Left ventricle myocardium inferior (tissue), 1 donor: ENCODE results near the gene RARS1. TPM values are rescaled to one million over a fixed set of nuclear protein-coding genes. Genes with fewer than 3 reads are reported as not detected.
A peak's percentile ranks its signal among the peaks of the same experiment; 100 is the strongest.

Experiments
- DNase-seq: peaks from one replicate; pipeline ENCODE4 v3.0.0-alpha.2; 2020
- H3K27ac ChIP-seq: fragments of 200-600 bp; replicated peaks from 2 replicates; pipeline ENCODE4 v1.8.0; 2021
- H3K27me3 ChIP-seq: fragments of 200-600 bp; 2 replicates; pipeline ENCODE4 v1.8.0; 2021; ENCODE audit warnings: low read depth
- H3K36me3 ChIP-seq: fragments of 200-600 bp; 2 replicates; pipeline ENCODE4 v1.8.0; 2021
- H3K4me1 ChIP-seq: fragments of 200-600 bp; 2 replicates; pipeline ENCODE4 v1.8.0; 2021
- H3K4me3 ChIP-seq: fragments of 200-600 bp; 2 replicates; pipeline ENCODE4 v1.8.0; 2021; ENCODE audit warnings: mild to moderate bottlenecking, moderate library complexity
- H3K9me3 ChIP-seq: fragments of 200-600 bp; replicated peaks from 2 replicates; pipeline ENCODE4 v1.8.0; 2021
- CTCF ChIP-seq: fragments of 200-600 bp; IDR thresholded peaks from 2 replicates; pipeline ENCODE4 v1.8.0; 2021; ENCODE audit warnings: antibody characterized with exemption, mild to moderate bottlenecking, borderline replicate concordance
- intact Hi-C: fragments of 100-400 bp; cut with micrococcal nuclease; formaldehyde crosslinking; loops from one replicate; pipeline ENCODE4 v1.11.0; 2022
- long read RNA-seq: library from polyadenylated mRNA; unstranded; transcript quantifications from one replicate; pipeline ENCODE4 v2.0.0, GENCODE V29; 2021
- total RNA-seq: library from RNA; stranded (reverse); fragmentation: NEBNext Ultra II Directional; extraction: Animal tissue kit (Norgen Biotek cat#: 25700); gene quantifications from one replicate; pipeline ENCODE4 v1.2.1, GENCODE V29; 2021
- donor health status: DM: no; HTN: yes; CAD: no; lungs with severe emphysema.

Gene RARS1
- 48.0 TPM for total RNA-seq
- long read RNA-seq, transcript RARS-201 (15 exons, 2,146 nt), result major isoform, 40 of 44 reads
- long read RNA-seq, partial matches to known transcripts, result 3 of 44 reads
- long read RNA-seq, other reads (novel, unspliced or antisense), result 1 of 44 reads

DNA sequence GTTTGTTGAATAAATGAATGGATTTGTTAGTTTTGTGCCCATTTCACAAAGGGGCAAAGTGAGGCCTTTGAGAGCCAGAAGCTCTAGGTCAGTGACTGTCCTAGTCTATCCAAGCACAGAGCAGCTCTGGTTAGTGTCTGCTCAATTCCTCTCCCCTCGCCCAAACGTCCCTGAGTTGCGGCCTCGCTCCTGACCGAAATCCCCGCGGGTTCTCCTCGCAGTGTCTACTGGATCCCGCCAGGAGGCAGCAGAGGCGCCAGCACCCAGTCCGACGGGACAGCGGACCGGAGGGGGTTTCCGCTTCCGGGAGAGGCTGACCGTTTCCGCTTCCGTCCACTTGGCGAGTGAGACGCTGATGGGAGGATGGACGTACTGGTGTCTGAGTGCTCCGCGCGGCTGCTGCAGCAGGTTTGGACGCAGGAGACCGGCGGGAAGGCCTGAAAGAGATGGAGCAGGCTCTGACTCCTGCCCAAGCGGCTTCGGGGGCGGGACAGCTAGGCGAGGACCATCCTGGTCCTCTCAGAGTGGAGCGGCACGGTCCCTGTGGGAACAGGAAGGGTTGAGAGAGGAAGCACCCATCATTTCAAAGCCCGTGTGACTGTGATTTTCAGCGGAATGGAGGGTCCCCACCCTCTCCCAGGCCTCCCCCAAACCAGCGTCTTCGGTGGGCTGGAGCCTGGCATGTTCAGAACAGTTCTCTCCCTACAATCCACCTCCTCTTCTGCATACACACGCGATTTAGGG lies at the start of gene RARS1:
RARS1 (plus strand) TSS at position 336 of the 744 bp plus-strand sequence; CDS start at position 364, 28 bp downstream.
- DNase-seq, result peak; percentile 94
- no peaks in the 10 kb centered on the region for H3K9me3 ChIP-seq
- TF ChIP-seq CTCF, result peak; percentile 99
- peak within 1 kb of the TSS; percentile 83 for H3K27ac ChIP-seq
- intact Hi-C loops, result no loop called here
- peak within 1 kb of the TSS; percentile 98 for H3K4me3 ChIP-seq
- no peaks in the 10 kb centered on the region for H3K27me3 ChIP-seq
- H3K4me1 ChIP-seq, result peaks cover 19% of the 10 kb centered on the region
- peaks cover 34% of the 10 kb centered on the region for H3K36me3 ChIP-seq

DNA sequence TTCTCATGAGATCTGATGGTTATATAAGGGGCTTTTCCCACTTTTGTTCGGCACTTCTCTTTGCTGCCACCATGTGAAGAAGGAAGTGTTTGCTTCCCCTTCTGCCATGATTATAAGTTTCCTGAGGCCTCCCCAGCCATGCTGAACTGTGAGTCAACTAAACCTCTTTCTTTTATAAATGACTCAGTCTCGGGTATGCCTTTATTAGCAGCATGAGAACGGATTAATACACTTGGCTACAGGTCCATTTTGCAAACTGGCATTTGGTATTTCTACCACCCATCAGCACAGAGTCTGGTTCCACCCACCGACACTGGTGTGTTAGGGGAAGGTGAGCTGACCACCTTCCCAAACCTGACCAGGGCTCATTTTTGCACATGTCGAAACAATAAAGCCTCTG lies 47.9 kb upstream of the RARS1 start:
- H3K4me1 ChIP-seq, result no peaks in the 10 kb centered on the region
- intact Hi-C loops, result no loop called here
- no peak overlapping the region for H3K4me3 ChIP-seq
- no peaks in the 10 kb centered on the region for H3K27me3 ChIP-seq
- H3K36me3 ChIP-seq, result no peaks in the 10 kb centered on the region
- no peak overlapping the region for H3K27ac ChIP-seq
- no peaks in the 10 kb centered on the region for H3K9me3 ChIP-seq
- no peak for DNase-seq
- TF ChIP-seq CTCF, result no peak

DNA sequence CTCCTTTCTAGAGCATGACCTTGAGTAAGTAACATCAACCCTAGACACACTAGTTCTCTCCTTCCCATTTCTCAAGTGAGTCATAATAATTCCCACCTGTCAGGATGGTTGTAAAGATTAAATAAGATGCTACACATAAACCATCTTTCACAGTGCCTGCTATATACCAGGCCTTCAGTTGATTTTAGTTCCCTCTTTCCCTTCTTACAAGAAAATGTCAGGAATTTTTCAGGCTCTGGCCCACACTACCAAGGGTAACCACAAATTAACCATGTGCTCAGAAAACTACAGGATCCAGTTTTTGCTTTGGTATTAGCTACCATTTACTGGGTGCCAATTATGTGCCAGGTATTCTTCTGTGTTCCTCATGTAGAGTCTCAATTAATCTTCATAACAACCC lies 42.7 kb upstream of the RARS1 start:
- intact Hi-C loops, result no loop called here
- no peak for TF ChIP-seq CTCF
- Histone ChIP-seq H3K27ac (no peak overlapping the region), H3K9me3 (no peaks in the 10 kb centered on the region), H3K4me1 (peaks cover 21% of the 10 kb centered on the region), H3K36me3 (no peaks in the 10 kb centered on the region), H3K27me3 (no peaks in the 10 kb centered on the region), H3K4me3 (no peak overlapping the region)
- no peak for DNase-seq

GRCh38 chr5:168443950-168444700 lies 42.1 kb upstream of the RARS1 start:
- intact Hi-C loops, result no loop called here
- Histone ChIP-seq H3K27ac (peak overlapping the region; percentile 62), H3K4me3 (no peak overlapping the region), H3K27me3 (no peaks in the 10 kb centered on the region), H3K36me3 (no peaks in the 10 kb centered on the region), H3K4me1 (peaks cover 21% of the 10 kb centered on the region), H3K9me3 (no peaks in the 10 kb centered on the region)
- no peak for DNase-seq
- no peak for TF ChIP-seq CTCF

DNA sequence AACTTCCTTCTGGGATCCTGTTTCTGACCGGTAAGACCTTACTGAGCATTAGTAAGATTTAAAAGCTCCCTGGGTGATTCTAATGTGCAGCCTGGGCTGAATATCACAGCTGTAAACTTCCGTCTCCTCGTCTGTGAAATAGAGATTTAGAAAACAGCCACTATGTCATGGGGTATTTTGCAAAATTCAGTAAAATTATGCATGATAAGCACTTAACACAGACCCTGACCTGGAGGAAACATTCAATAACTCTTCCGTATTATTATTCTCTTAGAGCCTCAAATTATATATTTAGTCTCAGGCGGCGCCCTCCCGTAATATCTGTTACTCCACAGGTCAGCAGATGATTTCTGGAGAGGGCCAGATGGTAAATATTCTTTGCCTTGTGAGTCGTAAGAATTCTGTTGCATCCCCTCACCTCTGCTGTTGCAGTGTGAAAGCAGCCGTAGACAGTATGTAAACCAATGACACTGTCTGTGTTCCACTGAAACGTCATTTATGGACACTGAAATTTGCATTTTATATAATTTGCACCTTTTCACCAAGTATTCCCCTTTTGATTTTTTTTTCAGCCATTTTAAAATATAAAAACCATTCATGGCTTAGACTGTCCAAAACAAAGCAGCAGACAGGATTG lies 39.2 kb upstream of the RARS1 start:
- DNase-seq, result no peak
- H3K4me1 ChIP-seq, result peaks cover 21% of the 10 kb centered on the region
- H3K9me3 ChIP-seq, result no peaks in the 10 kb centered on the region
- TF ChIP-seq CTCF, result no peak
- no peak overlapping the region for H3K4me3 ChIP-seq
- H3K27ac ChIP-seq, result peak overlapping the region; percentile 53
- intact Hi-C loops, result no loop called here
- H3K27me3 ChIP-seq, result no peaks in the 10 kb centered on the region
- no peaks in the 10 kb centered on the region for H3K36me3 ChIP-seq
